Central memory CD4-positive, alpha-beta T cell (primary cell): ENCODE data around the gene COX4I2.
"Not testable (repeated sequence)": the region's sequence is repeated elsewhere in the genome, so short reads cannot be mapped to it uniquely, and the experiment has no call there.

Experiments
- DNase-seq: peaks from one replicate; pipeline ENCODE4 v3.0.0; 2022

Gene COX4I2

DNA sequence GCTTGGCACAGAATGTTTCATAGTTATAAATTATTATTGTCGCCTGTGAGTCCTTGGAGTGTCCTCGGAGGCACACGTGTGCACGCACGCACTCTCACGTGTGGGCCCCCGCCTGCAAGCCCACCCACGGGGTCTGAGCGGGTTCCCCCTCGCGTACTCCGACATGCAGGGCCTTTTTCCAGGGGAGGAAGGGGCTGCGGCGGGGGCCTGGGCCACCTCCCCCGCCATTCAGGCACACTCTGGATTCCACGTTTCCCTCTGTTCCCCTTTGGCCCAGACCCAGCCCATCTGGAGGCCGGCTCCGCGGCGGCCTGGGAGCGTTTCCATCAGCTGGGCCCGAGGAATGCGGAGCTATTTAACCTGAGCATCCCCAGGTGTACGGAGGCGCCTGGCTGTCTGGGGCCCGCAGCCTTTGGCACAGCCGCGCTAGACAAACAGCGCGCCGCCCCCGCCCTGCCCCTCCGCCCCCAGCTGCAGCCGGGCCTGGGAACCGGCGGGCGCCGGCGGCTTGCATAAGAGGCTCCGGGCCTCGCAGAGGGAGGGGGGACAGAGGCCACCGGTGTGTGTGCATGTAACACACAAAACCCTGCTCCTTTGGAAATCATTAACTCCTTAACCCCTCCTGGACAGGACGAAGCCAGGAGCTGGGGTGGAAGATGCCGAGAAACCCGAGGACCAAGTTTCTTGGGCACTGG lies 29.3 kb upstream of the COX4I2 start:
- DNase-seq = no peak

DNA sequence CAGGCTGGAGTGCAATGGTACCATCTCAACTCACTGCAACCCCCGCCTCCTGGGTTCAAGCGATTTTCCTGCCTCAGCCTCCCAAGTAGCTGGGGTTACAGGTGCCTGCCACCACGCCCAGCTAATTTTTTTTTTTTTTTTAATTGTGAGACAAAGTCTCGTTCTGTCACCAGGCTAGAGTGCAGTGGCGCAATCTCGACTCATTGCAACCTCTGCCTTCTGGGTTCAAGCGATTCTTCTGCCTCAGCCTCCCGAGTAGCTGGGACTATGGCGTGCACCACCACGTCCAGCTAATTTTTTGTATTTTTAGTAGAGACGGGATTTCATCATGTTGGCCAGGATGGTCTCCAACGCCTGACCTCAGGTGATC lies 25.5 kb upstream of the COX4I2 start:
- not testable (repeated sequence) for DNase-seq

DNA sequence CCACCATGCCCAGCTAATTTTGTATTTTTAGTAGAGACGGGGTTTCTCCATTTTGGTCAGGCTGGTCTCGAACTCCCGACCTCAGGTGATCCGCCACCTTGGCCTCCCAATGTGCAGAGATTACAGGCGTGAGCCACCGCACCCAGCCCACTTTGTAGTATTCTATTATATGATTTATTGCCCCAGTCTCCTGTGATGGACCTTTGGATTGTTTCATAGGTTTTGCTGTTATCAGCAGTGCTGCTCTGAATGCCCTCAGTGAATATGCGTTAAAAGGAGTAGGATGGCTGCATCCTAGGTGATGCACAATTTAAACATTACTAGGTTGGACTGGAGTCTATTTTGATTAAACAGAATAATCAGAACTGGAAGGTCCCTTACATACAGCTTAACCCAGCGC lies 22.3 kb upstream of the COX4I2 start:
- DNase-seq = no peak

DNA sequence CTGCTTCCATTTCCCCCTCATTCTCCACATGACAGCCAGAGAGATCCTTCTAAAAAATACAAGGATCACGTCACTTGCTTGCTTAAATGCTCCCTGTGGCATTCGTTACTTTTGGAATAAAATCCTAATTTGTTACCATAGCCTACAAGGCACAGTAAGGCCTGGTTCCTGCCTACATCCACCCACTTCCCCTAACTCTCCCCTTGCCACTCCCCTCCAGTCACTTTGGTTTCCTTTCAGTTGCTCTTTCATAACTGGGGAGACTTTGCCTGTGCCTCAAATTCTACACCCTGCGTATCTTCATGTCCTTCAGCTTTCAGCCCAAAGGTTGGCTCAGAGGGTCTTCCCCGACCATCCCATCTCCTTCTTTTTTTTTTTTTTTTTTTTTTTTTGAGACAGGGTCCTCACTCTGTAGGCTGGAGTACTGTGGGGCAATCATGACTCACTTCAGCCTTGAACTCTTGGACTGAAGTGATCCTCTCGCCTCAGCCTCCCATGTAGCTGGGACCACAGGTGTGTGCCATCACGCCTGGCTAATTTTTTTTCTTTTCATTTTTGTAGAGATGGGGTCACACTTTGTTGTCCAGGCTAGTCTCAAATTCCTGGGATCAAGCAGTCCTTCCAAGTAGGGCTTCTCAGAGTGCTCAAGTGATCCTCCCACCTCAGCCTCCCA lies 20.1 kb upstream of the COX4I2 start:
- no peak for DNase-seq

DNA sequence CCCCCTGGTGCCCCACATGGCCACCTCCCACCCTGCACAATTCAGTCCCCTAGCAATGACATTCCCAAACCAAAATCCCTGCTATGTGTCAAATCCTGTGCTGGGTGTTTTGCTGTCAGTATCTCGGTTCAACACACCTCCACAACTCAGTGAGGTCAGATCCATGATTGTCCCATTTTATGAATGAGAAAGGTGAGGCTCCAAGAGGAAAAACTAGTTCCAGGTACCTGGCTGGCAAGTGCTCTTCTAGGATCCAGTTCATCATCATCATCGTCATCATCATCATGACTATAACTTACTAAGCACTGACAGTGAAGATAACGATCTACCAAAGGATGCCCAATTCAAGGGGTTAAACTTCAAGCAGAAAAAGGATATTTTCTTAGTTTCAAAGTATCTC lies 17.5 kb upstream of the COX4I2 start:
- DNase-seq = no peak

DNA sequence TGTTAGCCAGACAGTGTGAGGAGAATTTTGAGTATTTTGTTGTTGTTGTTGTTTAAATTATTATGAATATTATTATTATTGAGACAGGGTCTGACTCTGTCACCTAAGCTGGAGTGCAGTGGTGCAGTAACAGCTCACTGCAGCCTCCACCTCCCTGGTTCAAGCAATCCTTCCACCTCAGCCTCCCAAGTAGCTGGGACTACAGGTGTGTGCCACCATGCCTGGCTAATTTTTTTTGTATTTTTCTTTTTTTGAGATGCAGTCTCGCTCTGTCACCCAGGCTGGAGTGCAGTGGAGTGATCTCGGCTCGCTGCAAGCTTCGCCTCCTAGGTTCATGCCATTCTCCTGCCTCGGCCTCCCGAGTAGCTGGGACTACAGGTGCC lies 14.6 kb upstream of the COX4I2 start:
- DNase-seq = not testable (repeated sequence)

DNA sequence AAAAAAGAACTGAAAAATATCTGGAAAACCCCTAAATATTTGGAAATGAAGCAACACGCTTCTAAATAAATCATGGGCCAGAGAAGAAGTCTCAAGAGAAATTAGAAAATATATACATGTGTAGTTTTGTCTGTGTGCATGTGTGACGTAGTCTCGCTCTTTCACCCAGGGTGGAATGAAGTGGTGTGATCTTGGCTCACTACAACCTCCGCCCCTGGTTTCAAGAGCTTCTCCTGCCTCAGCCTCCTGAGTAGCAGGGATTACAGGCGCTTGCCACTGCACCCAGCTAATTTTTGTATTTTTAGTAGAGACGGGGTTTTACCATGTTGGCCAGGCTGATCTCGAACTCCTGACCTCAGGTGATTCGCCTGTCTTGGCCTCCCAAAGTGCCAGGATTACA lies 11.2 kb upstream of the COX4I2 start:
- not testable (repeated sequence) for DNase-seq

DNA sequence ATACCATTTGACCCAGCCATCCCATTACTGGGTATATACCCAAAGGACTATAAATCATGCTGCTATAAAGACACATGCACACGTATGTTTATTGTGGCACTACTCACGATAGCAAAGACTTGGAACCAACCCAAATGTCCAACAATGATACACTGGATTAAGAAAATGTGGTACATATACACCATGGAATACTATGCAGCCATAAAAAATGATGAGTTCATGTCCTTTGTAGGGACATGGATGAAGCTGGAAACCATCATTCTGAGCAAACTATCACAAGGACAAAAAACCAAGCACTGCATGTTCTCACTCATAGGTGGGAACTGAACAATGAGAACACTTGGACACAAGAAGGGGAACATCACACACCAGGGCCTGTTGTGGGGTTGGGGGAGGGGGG lies 9.7 kb upstream of the COX4I2 start:
- DNase-seq = not testable (repeated sequence)

DNA sequence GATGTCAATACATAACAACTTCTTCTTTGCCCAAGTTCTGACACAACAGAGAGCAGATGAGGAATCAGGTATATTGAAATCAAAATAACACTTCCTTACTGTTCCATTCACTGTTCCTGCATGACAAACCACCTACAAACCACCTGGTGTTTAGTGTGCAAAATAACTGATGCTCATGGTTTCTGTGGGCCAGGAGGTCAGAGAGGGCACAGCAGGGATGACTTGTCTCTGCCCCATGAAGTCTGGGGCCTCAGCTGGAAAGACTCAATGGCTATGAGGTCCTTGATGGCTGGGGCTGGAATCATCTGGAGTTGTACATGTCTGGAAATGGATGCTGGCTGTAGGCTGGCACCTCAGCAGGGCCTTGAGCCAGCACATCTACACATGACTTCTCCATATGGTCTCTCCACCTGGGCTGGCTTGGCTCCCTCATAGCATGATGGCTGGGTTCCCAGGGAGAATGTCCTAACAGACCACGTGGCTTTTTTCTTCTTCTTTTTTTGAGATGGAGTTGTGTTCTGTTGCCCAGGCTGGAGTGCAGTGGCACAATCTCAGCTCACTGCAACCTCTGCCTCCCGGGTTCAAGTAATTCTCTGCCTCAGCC lies 7.4 kb upstream of the COX4I2 start:
- no peak for DNase-seq

DNA sequence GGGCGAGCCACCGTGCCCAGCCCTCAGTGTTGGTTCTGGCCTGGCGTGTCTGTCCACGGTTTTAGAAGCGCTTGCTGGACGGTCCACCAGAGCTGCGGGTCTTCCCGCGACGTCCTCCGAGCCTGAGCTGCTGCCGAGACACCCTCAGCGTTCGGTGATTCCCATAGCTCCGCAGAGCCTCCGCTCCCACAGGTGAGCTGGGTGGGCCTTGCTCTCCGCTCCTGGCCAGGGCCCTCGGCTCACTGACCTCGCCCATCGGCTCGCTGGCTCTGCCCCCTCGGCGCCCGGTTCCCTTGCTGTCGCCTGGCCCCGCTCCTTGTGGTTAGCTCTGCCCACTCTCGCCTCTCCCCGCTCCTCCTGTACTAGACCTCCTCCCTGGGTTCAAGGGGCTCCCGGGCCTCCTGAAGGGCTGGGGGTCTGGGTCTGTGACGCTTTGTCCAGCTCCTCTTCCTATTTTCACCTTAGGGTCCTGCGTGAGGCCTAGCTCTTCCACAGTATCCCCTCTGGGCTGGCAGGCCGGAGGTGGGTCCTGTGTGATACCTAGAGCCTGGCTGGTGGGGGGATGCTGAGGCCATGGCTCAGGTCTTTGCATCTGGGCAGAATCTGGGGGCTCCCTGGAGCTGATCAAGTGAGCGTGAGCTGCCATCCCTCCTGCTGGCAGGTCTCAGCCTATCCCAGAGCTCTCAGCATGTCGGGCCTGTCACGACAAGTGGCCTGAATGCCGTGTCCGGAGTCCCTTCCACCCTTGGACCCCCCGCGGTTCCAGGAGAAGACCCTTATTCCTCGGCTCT lies 5.0 kb upstream of the COX4I2 start:
- no peak for DNase-seq

DNA sequence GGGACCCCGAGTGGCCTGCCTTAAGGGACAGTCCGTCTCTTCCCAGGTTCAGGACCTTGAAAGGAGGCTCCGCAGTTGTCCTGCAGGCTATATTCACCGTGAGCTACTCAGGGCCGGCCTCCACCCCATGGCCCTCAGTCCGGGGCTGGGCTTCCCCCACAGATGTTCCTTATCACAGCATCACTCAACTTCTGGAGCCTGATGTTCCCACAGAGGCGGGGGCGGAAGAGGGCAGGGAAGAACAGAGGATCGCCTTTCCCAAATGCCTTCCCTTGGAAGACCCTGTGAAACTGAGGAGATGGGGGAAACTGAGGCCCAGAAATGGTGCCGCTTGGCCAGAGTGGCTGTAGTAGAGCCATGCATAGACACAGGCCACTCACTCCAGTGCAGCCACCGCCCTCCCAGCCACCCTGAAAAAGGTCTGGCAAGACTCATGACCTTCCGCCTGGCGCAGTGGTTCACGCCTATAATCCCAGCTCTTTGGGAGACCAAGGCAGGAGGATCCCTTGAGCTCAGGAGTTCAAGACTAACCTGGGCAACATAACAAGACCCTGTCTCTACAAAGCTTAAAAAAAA lies 4.3 kb upstream of the COX4I2 start:
- no peak for DNase-seq

DNA sequence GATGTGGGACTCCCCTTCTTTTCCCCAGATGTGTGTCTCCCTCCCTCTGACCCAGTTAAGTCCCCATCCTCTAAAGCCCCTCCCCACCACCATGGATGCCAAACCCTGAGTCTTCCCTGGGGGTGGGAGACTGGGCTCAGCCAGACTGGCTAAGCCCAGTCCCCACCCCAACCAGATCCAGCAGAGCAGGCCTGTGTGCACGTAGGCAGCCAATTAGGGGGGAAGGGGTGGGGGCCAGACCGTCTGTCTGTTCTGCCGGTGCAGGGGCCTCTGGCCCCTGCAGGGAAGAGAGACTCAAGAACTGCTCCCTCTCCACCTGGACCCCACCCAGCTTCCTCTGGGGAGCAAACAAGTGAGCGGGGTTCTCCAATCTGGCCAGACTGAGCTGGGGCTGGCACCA lies 605 bp downstream of the COX4I2 start:
- no peak for DNase-seq

DNA sequence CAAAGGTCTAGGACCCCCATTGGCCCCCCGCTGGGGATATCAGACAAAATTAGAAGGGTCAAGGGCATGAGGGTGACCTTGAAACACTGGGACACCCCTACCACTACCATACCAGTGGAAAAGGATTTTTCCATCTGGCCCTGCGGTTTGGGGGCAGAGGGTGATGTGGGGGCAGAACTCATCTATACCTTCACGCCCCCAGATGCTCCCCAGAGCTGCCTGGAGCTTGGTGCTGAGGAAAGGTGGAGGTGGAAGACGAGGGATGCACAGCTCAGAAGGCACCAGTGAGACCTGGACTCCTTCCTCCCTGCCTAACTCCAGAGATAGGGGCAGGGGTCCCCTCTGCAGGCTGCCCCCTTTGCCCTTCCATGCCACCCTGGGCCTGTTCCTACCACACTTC lies 1.1 kb downstream of the COX4I2 start:
- no peak for DNase-seq

DNA sequence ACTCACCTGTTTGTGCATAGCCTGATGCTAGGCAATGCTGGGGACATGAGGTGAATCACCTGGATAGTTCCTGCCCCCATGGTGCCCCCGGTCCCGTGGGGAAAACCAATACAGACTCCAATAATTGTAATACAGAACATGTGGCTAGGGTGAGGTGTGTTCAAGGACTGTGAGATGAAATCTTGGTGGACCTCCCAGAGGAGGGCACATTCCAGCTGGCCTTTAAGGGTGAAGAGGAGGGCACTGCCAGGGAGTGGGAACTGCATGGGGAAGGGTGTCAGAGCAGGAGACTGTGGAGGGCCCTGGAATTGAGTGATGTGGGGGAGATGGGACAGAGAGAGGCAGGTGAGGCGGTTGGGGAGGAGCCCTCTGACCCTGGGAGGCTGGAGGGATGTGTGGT lies 2.5 kb downstream of the COX4I2 start:
- no peak for DNase-seq

DNA sequence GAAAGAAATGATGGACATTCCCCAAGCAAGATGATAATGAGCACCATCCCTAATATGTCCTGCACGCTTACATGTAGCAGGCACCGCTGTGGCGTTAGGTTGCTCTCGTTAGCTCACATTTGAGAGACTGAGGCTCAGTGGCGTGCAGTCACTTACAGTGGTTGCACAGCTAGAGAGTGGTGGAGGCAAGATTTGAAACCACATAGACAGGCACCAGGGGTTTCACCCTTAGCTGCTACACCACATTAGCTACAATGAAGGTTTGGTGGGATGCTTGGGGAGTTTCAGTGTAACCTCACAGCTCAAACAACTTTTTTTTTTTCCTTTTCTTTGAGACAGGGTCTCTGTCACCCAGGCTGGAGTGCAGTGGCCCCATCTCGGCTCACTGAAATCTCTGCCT lies 3.7 kb downstream of the COX4I2 start:
- no peak for DNase-seq

DNA sequence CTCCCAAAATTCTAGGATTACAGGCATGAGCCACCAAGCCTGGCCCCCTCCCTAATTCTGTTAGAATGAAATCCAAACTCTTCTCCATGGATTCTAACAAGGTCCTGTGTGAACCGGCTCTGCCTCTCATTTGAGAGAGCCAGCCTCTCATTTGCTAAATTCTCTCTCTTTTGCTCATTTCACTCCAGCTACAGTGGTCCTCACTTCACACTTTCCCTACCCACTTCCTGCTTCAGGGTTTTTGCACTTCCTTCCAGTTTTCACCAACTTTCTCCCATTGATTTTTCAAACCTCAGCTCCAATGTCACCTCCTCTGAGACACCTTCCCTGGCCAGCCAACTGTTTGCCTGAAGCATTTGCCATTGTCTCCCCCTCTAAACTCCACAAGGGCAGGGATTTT lies 5.1 kb downstream of the COX4I2 start:
- DNase-seq = no peak

DNA sequence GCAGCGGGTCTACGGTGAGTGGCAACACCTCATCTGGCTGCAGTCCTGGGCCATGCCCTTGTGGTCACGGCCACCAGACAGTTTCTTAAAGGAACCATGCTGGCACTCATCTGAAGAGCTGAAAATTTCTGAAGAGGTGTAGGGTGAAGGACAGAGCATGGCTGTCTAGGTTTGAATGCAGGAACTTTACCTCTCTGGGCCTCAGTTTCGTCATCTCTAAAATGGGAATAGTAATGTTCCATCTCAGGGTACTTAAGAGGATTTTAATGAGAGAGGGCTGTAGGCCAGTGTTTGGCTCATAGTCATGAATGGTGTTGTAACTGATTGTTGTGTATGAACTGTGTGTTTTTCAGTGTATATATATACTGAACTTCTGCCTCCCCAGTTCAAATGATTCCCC lies 5.8 kb downstream of the COX4I2 start:
- DNase-seq = no peak

DNA sequence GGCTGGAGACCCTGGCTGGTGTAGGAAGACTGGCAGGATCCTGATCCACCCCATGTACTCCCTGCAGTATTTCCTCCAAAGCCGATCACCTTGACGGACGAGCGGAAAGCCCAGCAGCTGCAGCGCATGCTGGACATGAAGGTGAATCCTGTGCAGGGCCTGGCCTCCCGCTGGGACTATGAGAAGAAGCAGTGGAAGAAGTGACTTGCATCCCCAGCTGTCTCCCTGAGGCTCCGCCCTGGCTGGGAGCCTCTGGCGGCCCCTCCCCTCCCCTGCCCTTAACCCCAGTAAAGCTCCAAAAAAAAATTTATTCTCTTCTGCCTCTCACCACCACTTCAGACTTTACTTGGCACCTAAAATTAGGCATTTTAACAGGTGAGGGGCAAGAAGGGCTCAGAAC lies 7.0 kb downstream of the COX4I2 start:
- DNase-seq = no peak

DNA sequence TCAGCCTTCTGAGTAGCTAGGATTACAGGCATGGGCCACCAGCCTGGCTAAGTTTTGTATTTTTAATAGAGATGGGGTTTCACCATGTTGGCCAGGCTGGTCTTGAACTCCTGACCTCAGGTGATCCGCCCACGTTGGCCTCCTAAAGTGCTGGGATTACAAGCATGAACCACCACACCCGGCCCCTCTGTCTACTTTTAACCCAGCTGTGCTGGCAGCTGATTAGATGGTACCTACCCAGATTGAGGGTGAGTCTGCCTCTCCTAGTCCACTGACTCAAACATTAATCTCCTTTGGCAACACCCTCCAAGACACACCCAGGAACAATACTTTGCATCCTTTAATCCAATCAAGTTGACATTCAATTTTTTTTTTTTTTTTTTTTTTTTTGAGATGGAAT lies 10.4 kb downstream of the COX4I2 start:
- not testable (repeated sequence) for DNase-seq

DNA sequence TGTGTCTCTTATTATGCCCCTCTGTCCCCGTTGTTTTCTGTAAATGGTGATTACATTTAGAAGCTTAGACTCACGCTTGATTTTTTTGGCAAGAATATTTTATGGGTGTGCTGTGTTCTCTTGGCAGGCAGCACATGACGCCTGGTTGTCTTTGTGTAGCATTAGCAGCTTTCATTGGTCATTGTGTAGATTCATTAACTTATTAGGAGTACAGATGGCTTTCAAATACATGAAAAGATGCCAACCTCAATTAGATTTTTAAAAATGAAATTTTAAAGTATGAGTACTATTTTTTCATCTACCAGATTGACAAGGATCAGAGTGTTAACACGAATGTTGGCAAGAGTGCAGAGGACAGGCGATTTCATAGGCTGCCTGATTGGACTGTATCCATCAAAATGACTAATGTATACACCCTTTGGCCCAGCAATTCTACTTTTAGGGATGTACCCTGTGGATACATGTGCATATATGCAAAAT lies 15.2 kb downstream of the COX4I2 start:
- DNase-seq = no peak

DNA sequence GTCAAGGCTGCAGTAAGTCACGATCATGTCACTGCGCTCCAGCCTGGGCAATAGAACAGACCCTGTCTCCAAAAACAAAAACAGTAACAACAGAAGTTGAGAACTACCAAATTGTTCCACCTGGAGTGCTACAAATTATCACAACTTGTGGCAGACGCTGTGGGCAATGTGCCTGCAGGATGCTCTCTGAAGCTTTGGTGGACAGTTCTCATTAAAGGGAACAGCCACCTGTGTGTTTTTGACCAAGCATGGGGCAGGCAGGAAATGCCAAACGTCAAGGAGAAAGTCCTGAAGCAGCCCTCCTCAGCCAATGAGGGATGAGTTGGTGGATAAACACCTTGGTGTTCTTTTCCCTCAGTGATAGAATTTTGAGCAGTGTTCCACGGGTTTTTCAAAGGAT lies 15.8 kb downstream of the COX4I2 start:
- no peak for DNase-seq

DNA sequence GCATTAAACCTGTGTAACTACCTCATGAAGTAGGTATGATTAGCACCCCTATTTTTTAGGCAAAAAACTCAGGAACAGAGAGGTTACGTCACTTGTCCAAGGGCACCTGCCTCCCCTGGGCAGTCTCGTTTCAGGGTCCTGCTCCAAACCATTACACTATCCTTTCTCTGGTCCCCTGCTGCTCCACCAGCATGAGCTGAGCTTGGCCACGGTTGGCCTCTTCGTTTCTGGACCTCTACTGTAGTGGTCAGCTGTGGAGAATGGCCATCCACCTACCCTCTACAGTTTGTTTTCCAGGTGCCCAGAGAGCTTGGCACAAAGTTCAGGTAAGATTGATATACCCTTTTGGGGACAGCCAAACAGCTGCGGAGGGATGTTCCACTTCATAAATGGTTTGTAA lies 16.8 kb downstream of the COX4I2 start:
- no peak for DNase-seq
